ENCODE measurements around the gene NCDN. TPM values are rescaled to one million over a fixed set of nuclear protein-coding genes. Genes with fewer than 3 reads are reported as not detected.

The NCDN gene
- total RNA-seq, 1 donor from 2014 or later, result 26.1 TPM

GRCh38 chr1:35539073-35539823 is 18.4 kb upstream of the NCDN start:
- H3K36me3 ChIP-seq, result no peaks in the 10 kb centered on the region
- no peak for DNase-seq
- peak overlapping the region; percentile 55 for H3K4me3 ChIP-seq
- intact Hi-C loops (cut with micrococcal nuclease), result no loop called here
- TF ChIP-seq CTCF (IDR thresholded peaks at IDR 0.05; ENCODE audit: borderline replicate concordance), result no peak
- H3K4me1 ChIP-seq, result peaks cover 94% of the 10 kb centered on the region
- H3K9me3 ChIP-seq (replicated peaks), result no peaks in the 10 kb centered on the region
- peak overlapping the region; percentile 79 for H3K27ac ChIP-seq (replicated peaks)
- no peaks in the 10 kb centered on the region for H3K27me3 ChIP-seq (ENCODE audit: low read depth)

- H3K27ac ChIP-seq (replicated peaks), result peak overlapping the region; percentile 79
- H3K4me1 ChIP-seq, result peaks cover 95% of the 10 kb centered on the region
- no peak for DNase-seq
- intact Hi-C loops (cut with micrococcal nuclease), result no loop called here
- no peaks in the 10 kb centered on the region for H3K27me3 ChIP-seq (ENCODE audit: low read depth)
- TF ChIP-seq CTCF (IDR thresholded peaks at IDR 0.05; ENCODE audit: borderline replicate concordance), result no peak
- H3K9me3 ChIP-seq (replicated peaks), result no peaks in the 10 kb centered on the region
- no peaks in the 10 kb centered on the region for H3K36me3 ChIP-seq
- H3K4me3 ChIP-seq, result peak overlapping the region; percentile 55
Observed at GRCh38 chr1:35539824-35540261, 17.8 kb upstream of the NCDN start.

- intact Hi-C loops (cut with micrococcal nuclease), result no loop called here
- Histone ChIP-seq H3K27me3 (ENCODE audit: low read depth) (no peaks in the 10 kb centered on the region), H3K4me3 (no peak overlapping the region), H3K36me3 (no peaks in the 10 kb centered on the region), H3K27ac (replicated peaks) (peak overlapping the region; percentile 33), H3K9me3 (replicated peaks) (no peaks in the 10 kb centered on the region), H3K4me1 (peaks cover 68% of the 10 kb centered on the region)
- peak; percentile 48 for TF ChIP-seq CTCF (IDR thresholded peaks at IDR 0.05; ENCODE audit: borderline replicate concordance)
- no peak for DNase-seq
Observed at GRCh38 chr1:35544976-35545375, 12.6 kb upstream of the NCDN start.

- no peak for TF ChIP-seq CTCF (IDR thresholded peaks at IDR 0.05; ENCODE audit: borderline replicate concordance)
- Histone ChIP-seq H3K4me1 (peaks cover 51% of the 10 kb centered on the region), H3K27ac (replicated peaks) (no peak overlapping the region), H3K36me3 (peaks cover 13% of the 10 kb centered on the region), H3K4me3 (no peak overlapping the region), H3K27me3 (ENCODE audit: low read depth) (no peaks in the 10 kb centered on the region), H3K9me3 (replicated peaks) (no peaks in the 10 kb centered on the region)
- intact Hi-C loops (cut with micrococcal nuclease), result no loop called here
- no peak for DNase-seq
Observed at GRCh38 chr1:35546614-35547013, 11.0 kb upstream of the NCDN start.

GRCh38 chr1:35553851-35554250 is 3.7 kb upstream of the NCDN start:
- TF ChIP-seq CTCF (IDR thresholded peaks at IDR 0.05; ENCODE audit: borderline replicate concordance), result no peak
- Histone ChIP-seq H3K27ac (replicated peaks) (peak overlapping the region; percentile 39), H3K36me3 (peaks cover 38% of the 10 kb centered on the region), H3K4me3 (no peak overlapping the region), H3K4me1 (peaks cover 56% of the 10 kb centered on the region), H3K9me3 (replicated peaks) (no peaks in the 10 kb centered on the region), H3K27me3 (ENCODE audit: low read depth) (no peaks in the 10 kb centered on the region)
- DNase-seq, result no peak
- intact Hi-C loops (cut with micrococcal nuclease), result no loop called here
